Uterus (tissue), 4 donors: Measurements from ENCODE around the gene CTCF. TPM values are rescaled to one million over a fixed set of nuclear protein-coding genes. Genes with fewer than 3 reads are reported as not detected.
A peak's percentile ranks its signal among the peaks of the same experiment; 100 is the strongest.

ENCODE experiments used
- DNase-seq, 2 donors: peaks; one replicate each; pipeline ENCODE4 v3.0.0-alpha.2; 2019 to 2020
- H3K27ac ChIP-seq, 2 donors: fragments of 200-600 bp; sonication (generic); 1 replicate in 1 of 2; 2 replicates in 1 of 2; pipeline ENCODE4 v1.5.1; 2016 to 2018
- H3K27me3 ChIP-seq, 2 donors: fragments of 200-600 bp; sonication (generic); one replicate each; pipeline ENCODE4 v1.5.1; 2018 to 2019; ENCODE audit warnings: control low read depth in 1 of 2
- H3K36me3 ChIP-seq, 2 donors: fragments of 200-600 bp; sonication (generic); one replicate each; pipeline ENCODE4 v1.5.1; 2019; ENCODE audit warnings: control low read depth in 1 of 2
- H3K4me1 ChIP-seq, 2 donors: fragments of 200-600 bp; sonication (generic); one replicate each; pipeline ENCODE4 v1.5.1; 2018 to 2019; ENCODE audit warnings: control low read depth in 1 of 2
- H3K4me3 ChIP-seq, 2 donors: fragments of 200-600 bp; sonication (generic); 1 replicate in 1 of 2; 2 replicates in 1 of 2; pipeline ENCODE4 v1.5.1; 2018 to 2019; ENCODE audit warnings: mild to moderate bottlenecking in 1 of 2
- H3K9me3 ChIP-seq, 2 donors: fragments of 200-600 bp; sonication (generic); one replicate each; pipeline ENCODE4 v1.5.1; 2019; ENCODE audit warnings: control low read depth in 1 of 2
- CTCF ChIP-seq, 4 experiments: fragments of 200-600 bp in 2 of 4; fragments of 450-650 bp in 2 of 4; sonication (generic) in 2 of 4; IDR thresholded peaks; one replicate each; pipeline ENCODE4 v1.5.1; 2016 to 2019; ENCODE audit warnings: antibody characterized with exemption in 4 of 4, mild to moderate bottlenecking in 2 of 4, moderate library complexity in 1 of 4
- POLR2A ChIP-seq, 2 donors: fragments of 450-650 bp; IDR thresholded peaks; one replicate each; pipeline ENCODE4 v1.6.1; 2016; ENCODE audit warnings: antibody characterized with exemption in 2 of 2, mild to moderate bottlenecking in 1 of 2, moderate library complexity in 1 of 2
- intact Hi-C: fragments of 100-400 bp; cut with DNase I; formaldehyde crosslinking; loops from one replicate; pipeline ENCODE4 v1.15.1; 2023; ENCODE audit warnings: low total_unique reads
- total RNA-seq, 4 donors: library from RNA; depleted of rRNA in 3 of 4; stranded (reverse); fragments of >200 nt in 3 of 4; gene quantifications; one replicate each; pipeline versions ENCODE4 v1.1.0 to v1.2.4, GENCODE V29; 2014 to 2023
- donor health status: DM: yes; HTN: yes; CAD: no.

The CTCF gene
- total RNA-seq, 4 donors from 2014 or later = 24.8 to 54.1 (median 43.7) TPM

GRCh38 chr16:67517661-67518423 lies 44.5 kb upstream of the CTCF start:
- TF ChIP-seq POLR2A (IDR thresholded peaks at IDR 0.05) (no peak), CTCF (IDR thresholded peaks at IDR 0.05) (no peak)
- peak overlapping the region in 1 of 2 donors; percentile 46 for H3K27ac ChIP-seq
- no peaks in the 10 kb centered on the region for H3K9me3 ChIP-seq
- intact Hi-C loops = loop anchor here (2.0 kb wide), 1 partner anchor 31 kb away; no protein-coding TSS in a partner anchor
- no peaks in the 10 kb centered on the region for H3K36me3 ChIP-seq
- H3K4me1 ChIP-seq = no peaks in the 10 kb centered on the region
- DNase-seq = no peak
- no peaks in the 10 kb centered on the region for H3K27me3 ChIP-seq
- H3K4me3 ChIP-seq = no peak overlapping the region

GRCh38 chr16:67518676-67519075 lies 43.6 kb upstream of the CTCF start:
- Histone ChIP-seq H3K27me3 (no peaks in the 10 kb centered on the region), H3K4me3 (no peak overlapping the region), H3K9me3 (no peaks in the 10 kb centered on the region), H3K4me1 (no peaks in the 10 kb centered on the region), H3K36me3 (no peaks in the 10 kb centered on the region), H3K27ac (no peak overlapping the region)
- no peak for TF ChIP-seq CTCF (IDR thresholded peaks at IDR 0.05)
- TF ChIP-seq POLR2A (IDR thresholded peaks at IDR 0.05) = no peak
- intact Hi-C loops = loop anchor here (2.0 kb wide), 1 partner anchor 32 kb away; no protein-coding TSS in a partner anchor
- no peak for DNase-seq

DNA sequence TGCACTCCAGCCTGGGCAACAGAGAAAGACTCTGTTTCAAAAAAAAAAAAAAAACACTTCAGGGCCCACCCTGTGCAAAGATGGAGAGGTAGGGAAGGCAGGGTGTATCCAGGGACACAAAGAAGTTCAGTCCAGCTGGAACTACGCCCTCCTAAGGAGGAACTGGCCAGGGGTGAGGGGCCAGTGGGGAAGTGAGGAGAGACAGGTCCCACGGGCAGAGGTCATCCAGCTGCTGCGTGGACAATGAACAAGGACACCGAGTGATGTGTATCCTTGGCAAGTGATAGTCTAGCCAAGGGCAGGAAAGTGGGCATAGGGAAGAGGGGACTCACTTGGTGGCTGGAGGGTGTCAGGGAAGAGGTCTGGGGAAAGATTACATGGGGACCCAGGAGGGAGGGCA lies 43.1 kb upstream of the CTCF start:
- TF ChIP-seq CTCF (IDR thresholded peaks at IDR 0.05) = no peak
- no peaks in the 10 kb centered on the region for H3K27me3 ChIP-seq
- H3K27ac ChIP-seq = no peak overlapping the region
- H3K4me3 ChIP-seq = no peak overlapping the region
- H3K36me3 ChIP-seq = no peaks in the 10 kb centered on the region
- H3K9me3 ChIP-seq = no peaks in the 10 kb centered on the region
- DNase-seq = no peak
- H3K4me1 ChIP-seq = no peaks in the 10 kb centered on the region
- intact Hi-C loops = loop anchor here (2.0 kb wide), 1 partner anchor 32 kb away; no protein-coding TSS in a partner anchor

GRCh38 chr16:67521095-67521804 lies 41.1 kb upstream of the CTCF start:
- DNase-seq = peak; percentile 96 to 97
- H3K27ac ChIP-seq = peak overlapping the region; percentile 95
- H3K27me3 ChIP-seq = no peaks in the 10 kb centered on the region
- H3K4me1 ChIP-seq = no peaks in the 10 kb centered on the region
- TF ChIP-seq CTCF (IDR thresholded peaks at IDR 0.05) (peak; percentile 76 to 99 (median 93)), POLR2A (IDR thresholded peaks at IDR 0.05) (peak in 1 of 2 donors; percentile 46)
- H3K9me3 ChIP-seq = no peaks in the 10 kb centered on the region
- no peaks in the 10 kb centered on the region for H3K36me3 ChIP-seq
- H3K4me3 ChIP-seq = peak overlapping the region; percentile 39 to 42
- intact Hi-C loops = no loop called here
